Activated naive CD4-positive, alpha-beta T cell treated with anti-CD3 and anti-CD28 coated beads for 36 hours (primary cell): ENCODE results near the gene TASL. TPM values are rescaled to one million over a fixed set of nuclear protein-coding genes. Genes with fewer than 3 reads are reported as not detected.

Experiments
- total RNA-seq, 2 experiments: library from RNA; stranded (reverse); gene quantifications; one replicate each; pipeline ENCODE4 v1.2.3, GENCODE V29; 2021

TASL gene
- total RNA-seq, 2 experiments from 2014 or later = 0.79 to 1.1 TPM

Other genes starting within 250 kb of the TASL start
- 10 to 100 TPM; 85.9 to 90.3 TPM for gene GK, start 75.7 kb upstream of the TASL start, total RNA-seq